ENCODE results near the gene FOXO4.

The FOXO4 gene

GRCh38 chrX:71067089-71067488 is 28.6 kb upstream of the FOXO4 start:
- no peak for TF ChIP-seq CTCF (IDR thresholded peaks at IDR 0.05; ENCODE audit: insufficient read depth, low read length, missing control alignments)
- DNase-seq (ENCODE audit: low read depth, low spot score): no peak
- H3K4me3 ChIP-seq (ENCODE audit: low read depth, low read length): peak overlapping the region; percentile 69
- POLR2A ChIA-PET: interaction anchor here (1.4 kb wide), 1 partner anchor 52 kb away, joined by 5 read pairs; the partner anchor contains the start of gene MED12
- CTCF ChIA-PET: no interaction called here

GRCh38 chrX:71067712-71068043 is 28.0 kb upstream of the FOXO4 start:
- ChIA-PET CTCF (no interaction called here), POLR2A (interaction anchor here (0.6 to 1.4 kb wide), 2 partner anchors 51 to 224 kb away, joined by 4 to 5 read pairs; partner anchors contain the start of gene MED12)

GRCh38 chrX:71068044-71068918 is 27.4 kb upstream of the FOXO4 start, which contains the start of gene SNX12:
Gene SNX12 (minus strand): TSS chrX:71068334. CDS start chrX:71068306, 28 bp downstream.
- no peak for TF ChIP-seq CTCF (IDR thresholded peaks at IDR 0.05; ENCODE audit: insufficient read depth, low read length, missing control alignments)
- H3K4me3 ChIP-seq (ENCODE audit: low read depth, low read length): peak within 1 kb of the TSS; percentile 69
- ChIA-PET POLR2A (interaction anchor here (0.6 to 1.4 kb wide), 2 partner anchors 50 to 224 kb away, joined by 4 to 5 read pairs; partner anchors contain the start of gene MED12), CTCF (no interaction called here)
- peak; percentile 67 for DNase-seq (ENCODE audit: low read depth, low spot score)

More at GRCh38 chrX:71067712-71068043, 28.0 kb upstream of the FOXO4 start:
- peak overlapping the region; percentile 69 for H3K4me3 ChIP-seq (ENCODE audit: low read depth, low read length)
- DNase-seq (ENCODE audit: low read depth, low spot score): no peak
- no peak for TF ChIP-seq CTCF (IDR thresholded peaks at IDR 0.05; ENCODE audit: insufficient read depth, low read length, missing control alignments)

GRCh38 chrX:71070531-71070930 is 25.1 kb upstream of the FOXO4 start:
- TF ChIP-seq CTCF (IDR thresholded peaks at IDR 0.05; ENCODE audit: insufficient read depth, low read length, missing control alignments): no peak
- POLR2A ChIA-PET: no interaction called here
- no peak for DNase-seq (ENCODE audit: low read depth, low spot score)
- no peak overlapping the region for H3K4me3 ChIP-seq (ENCODE audit: low read depth, low read length)
- CTCF ChIA-PET: no interaction called here

GRCh38 chrX:71081330-71082123 is 14.1 kb upstream of the FOXO4 start:
- H3K4me3 ChIP-seq (ENCODE audit: low read depth, low read length): no peak overlapping the region
- no peak for DNase-seq (ENCODE audit: low read depth, low spot score)
- no peak for TF ChIP-seq CTCF (IDR thresholded peaks at IDR 0.05; ENCODE audit: insufficient read depth, low read length, missing control alignments)
- ChIA-PET POLR2A (interaction anchor here (0.6 kb wide), 1 partner anchor 104 kb away, joined by 3 read pairs; no protein-coding TSS in a partner anchor), CTCF (no interaction called here)
